ENCODE measurements around the gene ERBB3. TPM values are rescaled to one million over a fixed set of nuclear protein-coding genes. Genes with fewer than 3 reads are reported as not detected.
A peak's percentile ranks its signal among the peaks of the same experiment; 100 is the strongest.

Gene ERBB3
- total RNA-seq = 1 to 10 TPM; 2.9 to 8.3 (median 7.6) TPM

DNA sequence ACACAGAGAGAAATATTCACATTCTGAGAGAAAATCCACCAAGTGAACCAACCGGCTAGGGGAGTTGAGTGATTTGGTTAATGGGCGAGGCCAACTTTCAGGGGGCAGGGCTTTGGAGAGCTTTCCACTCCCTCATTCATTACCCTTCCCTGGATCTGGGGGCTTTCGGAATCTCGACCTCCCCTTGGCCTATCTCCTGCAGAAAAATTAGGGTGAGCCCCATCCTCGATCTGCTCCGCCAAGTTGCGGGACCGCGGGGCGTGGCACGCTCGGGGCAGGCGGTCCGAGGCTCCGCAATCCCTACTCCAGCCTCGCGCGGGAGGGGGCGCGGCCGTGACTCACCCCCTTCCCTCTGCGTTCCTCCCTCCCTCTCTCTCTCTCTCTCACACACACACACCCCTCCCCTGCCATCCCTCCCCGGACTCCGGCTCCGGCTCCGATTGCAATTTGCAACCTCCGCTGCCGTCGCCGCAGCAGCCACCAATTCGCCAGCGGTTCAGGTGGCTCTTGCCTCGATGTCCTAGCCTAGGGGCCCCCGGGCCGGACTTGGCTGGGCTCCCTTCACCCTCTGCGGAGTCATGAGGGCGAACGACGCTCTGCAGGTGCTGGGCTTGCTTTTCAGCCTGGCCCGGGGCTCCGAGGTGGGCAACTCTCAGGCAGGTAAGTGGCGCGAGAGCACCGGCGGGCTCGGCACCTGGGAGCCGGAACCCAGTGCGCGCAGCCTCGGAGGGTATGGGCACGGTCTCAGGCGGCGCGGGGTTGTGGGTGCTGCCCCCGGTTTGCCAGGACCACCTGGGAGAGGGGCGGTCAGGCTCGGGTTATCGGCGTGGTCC is at the start of gene ERBB3:
ERBB3 (plus strand) TSS at position 443 of the 833 bp plus-strand sequence; CDS start at position 579, 136 bp downstream.
- DNase-seq (ENCODE audit: low spot score) (peak; percentile 49), ATAC-seq (ENCODE audit: low FRiP score) (peak; percentile 95)
- TF ChIP-seq CTCF (IDR thresholded peaks at IDR 0.05) = no peak

DNA sequence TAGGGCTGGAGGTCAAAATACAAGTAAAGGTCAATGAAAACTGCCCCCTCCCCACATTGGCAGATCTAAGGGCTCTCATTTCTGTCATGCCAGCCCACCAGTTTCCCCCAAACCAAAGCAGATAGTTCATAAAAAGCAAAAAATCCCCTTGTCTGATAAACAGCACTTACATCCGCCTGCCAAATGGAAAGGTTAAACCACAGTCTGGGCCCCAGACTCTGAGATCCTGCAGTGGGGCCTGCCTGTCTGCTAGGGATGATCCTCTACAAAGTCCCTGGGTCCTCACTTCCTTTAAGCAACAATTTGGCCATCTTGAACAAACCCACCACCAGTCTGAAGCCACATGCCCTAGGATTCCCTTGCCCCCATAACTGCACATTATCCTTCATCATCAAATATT is 48.0 kb upstream of the ERBB3 start:
- ATAC-seq (ENCODE audit: low FRiP score) (no peak), DNase-seq (ENCODE audit: low spot score) (no peak)
- TF ChIP-seq CTCF (IDR thresholded peaks at IDR 0.05) = no peak

- DNase-seq (ENCODE audit: low spot score) = no peak
- peak; percentile 17 for ATAC-seq (ENCODE audit: low FRiP score)
- no peak for TF ChIP-seq CTCF (IDR thresholded peaks at IDR 0.05)
Measured at GRCh38 chr12:56034586-56035332, 45.2 kb upstream of the ERBB3 start.

GRCh38 chr12:56037161-56037560 is 42.8 kb upstream of the ERBB3 start:
- ATAC-seq (ENCODE audit: low FRiP score) (no peak), DNase-seq (ENCODE audit: low spot score) (no peak)
- no peak for TF ChIP-seq CTCF (IDR thresholded peaks at IDR 0.05)

- DNase-seq (ENCODE audit: low spot score) (no peak), ATAC-seq (ENCODE audit: low FRiP score) (no peak)
Measured at GRCh38 chr12:56038022-56038655, 41.8 kb upstream of the ERBB3 start.

DNA sequence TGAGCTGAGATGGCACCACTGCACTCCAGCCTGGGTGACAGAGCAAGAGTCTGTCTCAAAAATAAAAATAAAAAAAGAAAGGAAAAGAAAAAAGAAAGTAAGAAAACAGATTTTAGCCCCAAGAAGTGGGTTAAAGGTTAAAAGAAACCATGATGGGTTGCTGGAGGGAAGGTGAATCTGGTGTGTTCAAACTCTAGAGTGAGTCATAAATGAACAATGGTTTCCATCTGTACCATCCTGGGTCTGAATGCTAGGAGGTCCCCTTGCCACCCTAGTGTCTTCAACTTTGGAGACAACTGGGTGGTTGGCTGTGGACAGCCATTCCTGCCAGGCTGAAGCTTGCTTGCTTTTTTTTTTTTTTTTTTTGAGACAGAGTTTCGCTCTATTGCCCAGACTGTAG is 39.8 kb upstream of the ERBB3 start:
- no peak for DNase-seq (ENCODE audit: low spot score)
- no peak for ATAC-seq (ENCODE audit: low FRiP score)
- TF ChIP-seq CTCF (IDR thresholded peaks at IDR 0.05) = no peak

More at GRCh38 chr12:56038022-56038655, 41.8 kb upstream of the ERBB3 start:
- TF ChIP-seq CTCF (IDR thresholded peaks at IDR 0.05) = no peak
